HG02798 (cell line): ENCODE results near the gene ARHGEF9.
A peak's percentile ranks its signal among the peaks of the same experiment; 100 is the strongest.
"Not testable (repeated sequence)": the region's sequence is repeated elsewhere in the genome, so short reads cannot be mapped to it uniquely, and the experiment has no call there.

Source experiments
- ATAC-seq: cut with Tn5 transposase; IDR thresholded peaks from one replicate; pipeline ENCODE4 v1.9.1; 2021; ENCODE audit warnings: mild to moderate bottlenecking; ENCODE audit not compliant: unreplicated experiment, poor library complexity

The ARHGEF9 gene

DNA sequence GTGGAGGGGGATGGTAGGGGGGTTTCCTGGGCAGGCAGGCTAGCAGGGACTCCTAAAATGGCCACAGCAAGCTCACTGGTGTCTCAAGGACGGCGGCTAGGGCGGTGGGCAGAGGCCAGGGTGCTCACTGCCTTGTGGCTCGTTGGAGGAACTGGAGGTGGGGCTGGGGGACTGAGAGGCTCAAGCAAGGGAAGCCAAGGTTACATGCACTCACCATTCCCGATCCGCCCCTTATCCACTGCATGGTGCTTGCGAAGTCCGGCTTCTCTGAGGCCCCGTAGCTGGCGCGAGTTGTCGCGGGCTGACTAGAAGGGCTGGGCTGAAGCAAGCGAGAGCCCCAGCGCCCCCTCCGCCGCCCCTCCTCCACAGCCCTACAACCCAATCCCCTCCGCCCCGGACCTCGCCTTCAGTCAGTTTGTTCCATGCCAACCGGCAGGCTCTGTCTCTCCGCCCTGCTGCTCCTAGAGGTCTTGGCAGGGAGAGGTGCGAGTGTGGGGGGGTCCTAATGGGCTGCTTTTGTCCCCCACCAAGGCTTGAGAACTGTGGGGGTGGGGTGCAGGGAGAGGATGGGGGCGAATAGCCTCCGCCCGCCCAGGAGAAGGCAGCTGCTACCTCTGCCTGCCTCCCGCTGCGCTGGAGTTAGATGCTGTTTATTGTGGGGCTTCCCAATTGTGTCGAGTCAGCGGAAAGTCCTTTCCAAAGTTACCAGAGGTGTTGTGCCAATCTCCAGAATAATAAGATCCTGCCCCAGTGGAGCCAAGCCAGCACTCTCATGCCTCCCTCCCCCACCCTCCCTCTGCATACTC is at the start of gene ARHGEF9:
ARHGEF9 (minus strand) TSS at position 313 of the 806 bp plus-strand sequence; CDS start at position 244, 69 bp downstream.
- no peak for ATAC-seq

DNA sequence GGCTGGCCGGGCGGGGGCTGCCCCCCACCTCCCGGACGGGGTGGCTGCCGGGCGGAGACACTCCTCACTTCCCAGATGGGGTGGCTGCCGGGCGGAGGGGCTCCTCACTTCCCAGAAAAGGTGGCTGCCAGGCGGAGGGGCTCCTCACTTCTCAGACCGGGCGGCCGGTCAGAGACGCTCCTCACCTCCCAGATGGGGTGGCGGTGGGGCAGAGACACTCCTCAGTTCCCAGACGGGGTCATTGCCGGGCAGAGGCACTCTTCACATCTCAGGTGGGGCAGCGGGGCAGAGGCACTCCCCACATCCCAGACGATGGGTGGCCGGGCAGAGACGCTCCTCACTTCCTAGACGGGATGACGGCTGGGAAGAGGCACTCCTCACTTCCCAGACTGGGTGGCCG is 40.4 kb upstream of the ARHGEF9 start:
- not testable (repeated sequence) for ATAC-seq

DNA sequence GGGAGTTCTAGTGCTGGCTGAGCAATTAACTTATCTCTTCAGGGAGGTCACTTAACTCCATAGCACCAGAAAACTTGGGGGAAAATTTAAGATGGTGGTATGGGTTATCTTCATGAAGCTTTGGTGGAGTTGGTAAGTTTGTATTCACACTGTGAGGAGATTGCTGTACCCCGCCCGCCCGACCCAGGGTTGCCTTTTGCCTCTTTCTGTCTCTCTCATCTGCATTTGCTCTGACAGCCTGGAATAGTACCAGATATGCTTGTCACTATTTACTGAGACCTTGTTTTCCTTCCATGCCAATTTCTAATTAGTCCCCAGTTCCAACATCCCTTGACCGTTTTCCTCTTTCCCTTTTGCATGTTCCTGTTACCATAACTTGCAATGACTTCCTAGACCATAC is 33.1 kb upstream of the ARHGEF9 start:
- no peak for ATAC-seq

DNA sequence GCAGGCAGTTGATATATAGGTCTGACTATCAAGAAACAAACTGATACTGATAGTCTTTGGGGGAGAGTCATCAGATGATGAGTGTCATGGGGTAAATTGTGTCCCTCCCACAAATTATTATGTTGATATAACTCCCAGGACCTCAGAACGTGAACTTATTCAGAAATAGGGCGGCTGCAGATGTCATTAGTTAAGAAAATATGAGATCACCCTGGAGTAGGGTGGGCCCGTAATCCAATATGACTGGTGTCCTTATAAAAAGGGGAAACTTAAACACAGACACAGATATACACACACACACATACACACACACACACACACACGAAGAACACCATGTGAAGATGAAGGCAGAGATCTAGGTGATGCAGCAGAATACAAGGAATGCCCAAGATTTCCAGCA is 32.7 kb upstream of the ARHGEF9 start:
- no peak for ATAC-seq

DNA sequence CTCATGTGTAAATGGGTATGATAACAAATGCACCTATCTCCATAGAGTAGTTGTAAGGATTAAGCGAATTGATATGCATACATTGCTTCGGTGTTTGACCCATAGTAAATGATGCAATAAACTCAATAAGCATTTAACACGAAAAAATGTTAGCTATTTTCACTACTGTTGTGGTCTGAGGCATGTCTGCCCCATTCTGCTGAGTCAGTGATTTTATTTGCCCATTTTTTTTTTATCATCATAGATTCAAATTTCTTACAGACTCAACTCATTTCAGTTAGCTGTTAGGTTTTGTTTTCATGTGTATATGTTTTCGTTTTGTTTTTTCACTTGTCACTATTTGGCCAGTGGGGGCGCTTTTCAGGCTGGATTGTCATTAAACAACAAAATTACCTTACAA is 27.8 kb upstream of the ARHGEF9 start:
- ATAC-seq, result no peak

DNA sequence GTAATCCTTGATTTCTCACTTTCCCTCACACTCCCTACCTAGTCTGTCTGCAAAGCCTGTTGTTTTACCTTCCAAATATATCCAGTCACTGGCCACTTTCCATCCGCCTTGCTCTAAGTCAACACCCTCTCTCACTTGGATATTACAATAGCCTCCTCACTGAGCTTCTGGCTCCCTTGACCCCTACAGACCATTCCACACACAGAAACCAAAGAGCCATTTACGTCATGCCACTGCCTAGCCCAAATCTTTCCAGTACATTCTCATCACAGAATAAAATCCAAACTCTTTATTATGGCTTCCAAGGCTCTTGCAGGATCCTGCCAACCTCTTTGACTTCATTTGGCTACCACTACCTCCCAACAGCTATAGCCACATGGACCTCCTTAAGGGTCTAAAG is 25.7 kb upstream of the ARHGEF9 start:
- no peak for ATAC-seq

DNA sequence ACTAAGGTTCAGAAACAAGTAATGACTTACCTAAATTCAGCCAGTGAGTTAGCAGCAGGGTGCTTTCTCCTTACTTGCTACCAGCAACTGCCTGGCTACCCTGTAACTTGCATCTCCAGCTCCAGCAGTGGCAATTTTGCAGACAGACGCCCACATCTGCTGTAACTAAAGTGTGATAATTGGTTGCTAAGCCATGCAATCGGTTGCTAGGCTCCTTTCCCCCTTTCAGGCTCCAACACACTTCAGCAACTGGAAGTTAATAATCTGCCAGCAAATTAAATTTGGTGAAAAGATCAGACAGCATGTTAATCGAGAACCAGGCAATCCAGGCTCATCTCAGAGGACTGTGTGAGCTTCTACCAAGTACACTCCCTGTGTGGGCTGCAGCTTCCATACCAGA is 24.2 kb upstream of the ARHGEF9 start:
- no peak for ATAC-seq

DNA sequence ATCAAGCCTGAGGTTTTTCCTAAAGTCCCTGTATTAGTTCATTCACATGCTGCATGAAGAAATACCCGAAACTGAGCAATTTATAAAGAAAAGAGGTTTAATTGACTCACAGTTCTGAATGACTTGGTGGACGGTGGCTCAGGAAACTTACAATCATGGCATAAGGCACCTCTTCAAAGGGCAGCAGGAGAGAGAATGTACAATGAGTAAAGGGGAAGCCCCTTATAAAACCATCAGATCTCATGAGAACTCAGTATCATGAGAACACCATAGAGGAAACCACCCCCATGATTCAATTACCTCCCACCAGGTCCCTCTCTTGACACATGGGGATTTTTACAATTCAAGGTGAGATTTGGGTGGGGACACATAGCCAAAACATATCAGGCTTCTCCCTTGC is 10.4 kb upstream of the ARHGEF9 start:
- not testable (repeated sequence) for ATAC-seq

DNA sequence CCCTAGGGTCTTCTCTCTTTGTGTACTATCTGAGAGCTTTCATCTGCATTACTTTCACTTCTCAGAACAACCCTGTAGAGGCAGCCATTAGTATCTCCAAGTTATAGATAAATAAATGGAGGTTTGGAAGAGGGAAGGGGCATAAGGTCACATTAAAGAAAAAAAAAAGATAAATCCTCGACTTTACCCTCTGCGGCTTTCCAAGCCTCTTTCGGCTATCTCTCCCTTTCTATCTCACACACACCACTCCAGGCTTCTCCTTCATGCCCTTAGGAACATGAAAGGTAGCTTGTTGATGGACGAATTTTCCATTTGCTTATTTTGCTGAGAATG is 660 bp upstream of the ARHGEF9 start:
- no peak for ATAC-seq

DNA sequence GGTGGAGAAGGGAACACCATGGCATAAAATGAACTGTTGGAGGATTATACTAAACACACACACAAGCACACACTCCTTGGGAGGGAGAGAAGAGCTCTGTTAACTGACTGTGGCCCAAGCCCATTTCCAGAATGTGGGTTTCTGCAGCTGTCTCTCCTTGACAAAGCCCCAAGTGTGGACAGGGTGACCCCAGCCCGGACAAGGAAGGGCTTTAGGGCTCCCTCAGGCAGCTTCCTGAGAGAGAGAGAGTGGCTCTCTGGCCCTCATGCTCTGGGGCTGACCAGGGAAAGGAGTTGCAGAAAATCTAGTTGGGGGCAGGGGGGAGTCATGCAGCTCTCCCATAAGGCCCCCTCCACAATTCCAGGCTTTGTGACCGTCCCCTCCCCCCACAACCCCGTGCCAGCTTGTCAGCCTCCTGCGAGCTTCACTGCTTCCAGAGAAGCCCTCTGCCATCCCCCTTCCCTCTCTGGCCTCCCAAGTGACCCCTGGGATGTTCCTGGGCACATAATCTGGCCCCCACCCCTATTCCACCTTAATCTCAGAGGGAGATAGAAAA is 590 bp downstream of the ARHGEF9 start:
- no peak for ATAC-seq

DNA sequence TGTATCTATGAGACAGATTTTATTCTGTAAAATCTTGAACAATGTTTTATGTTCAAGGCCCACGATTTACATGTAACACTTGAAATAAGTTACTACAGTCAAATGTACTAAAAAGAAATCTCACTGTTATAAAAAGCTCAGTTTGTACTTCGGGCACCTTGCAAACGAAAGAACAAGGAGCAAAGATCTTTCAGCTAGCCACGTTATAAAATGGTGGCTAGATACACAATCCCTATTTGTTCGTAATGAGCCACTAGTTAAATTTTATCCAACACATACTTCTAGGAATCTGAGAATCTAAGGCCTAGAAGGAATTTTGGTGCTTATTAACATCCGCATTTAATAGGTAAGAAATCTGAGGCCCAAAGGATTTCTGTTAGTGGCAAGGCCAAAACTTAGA is 2.5 kb downstream of the ARHGEF9 start:
- ATAC-seq, result no peak

DNA sequence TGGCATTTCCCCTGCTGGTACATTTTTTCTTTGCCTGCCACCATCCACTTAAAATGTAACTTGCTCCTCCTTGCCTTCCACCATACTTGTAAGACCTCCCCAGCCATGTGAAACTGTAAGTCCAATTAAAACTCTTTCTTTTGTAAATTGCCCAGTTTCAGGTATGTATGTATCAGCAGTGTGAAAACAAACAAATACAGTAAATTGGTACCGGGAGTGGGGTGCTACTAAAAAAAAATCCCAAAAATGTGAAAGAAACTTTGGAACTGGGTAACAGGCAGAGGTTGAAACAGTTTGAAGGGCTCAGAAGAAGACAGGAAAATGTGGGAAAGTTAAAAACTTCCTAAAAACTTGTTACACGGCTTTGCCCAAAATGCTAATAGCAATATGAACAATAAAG is 16.3 kb downstream of the ARHGEF9 start:
- ATAC-seq, result no peak

DNA sequence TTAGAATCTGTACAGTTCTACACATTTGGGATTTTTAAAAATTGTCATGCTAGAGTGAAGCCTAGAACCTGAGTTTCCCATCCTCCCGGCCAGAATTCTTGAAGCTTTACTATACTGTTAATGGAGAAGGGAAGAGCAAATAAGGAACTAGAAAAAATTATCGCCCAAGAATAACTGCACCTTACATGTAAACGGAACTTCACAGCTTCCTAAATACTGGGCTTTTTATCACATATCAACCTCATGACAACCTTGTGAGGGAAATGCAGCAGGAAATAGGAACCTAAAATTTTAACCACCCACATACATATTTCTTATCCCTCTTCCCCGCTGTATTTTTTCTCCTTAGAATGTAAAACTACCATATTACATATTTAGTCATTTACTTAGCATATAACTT is 19.3 kb downstream of the ARHGEF9 start:
- no peak for ATAC-seq

DNA sequence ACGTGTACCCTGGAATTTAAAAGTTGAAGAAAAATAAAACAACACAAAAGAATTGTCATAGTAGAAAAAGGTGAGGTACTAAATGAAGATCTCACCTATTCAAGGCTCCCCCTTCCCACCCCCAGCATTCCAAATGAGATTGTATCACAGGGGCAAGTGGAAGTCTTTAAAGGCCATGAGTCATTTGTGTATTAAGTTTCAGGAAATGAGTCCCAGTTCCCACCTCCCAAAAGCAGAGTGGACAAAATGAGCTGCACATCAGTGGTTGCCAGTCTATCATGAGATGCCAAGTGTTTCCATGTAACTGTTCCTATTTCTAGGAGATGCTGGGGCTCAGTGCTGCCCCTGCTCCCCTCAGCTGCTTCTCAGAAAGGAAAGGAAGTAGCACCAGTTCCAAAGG is 20.1 kb downstream of the ARHGEF9 start:
- ATAC-seq, result no peak

DNA sequence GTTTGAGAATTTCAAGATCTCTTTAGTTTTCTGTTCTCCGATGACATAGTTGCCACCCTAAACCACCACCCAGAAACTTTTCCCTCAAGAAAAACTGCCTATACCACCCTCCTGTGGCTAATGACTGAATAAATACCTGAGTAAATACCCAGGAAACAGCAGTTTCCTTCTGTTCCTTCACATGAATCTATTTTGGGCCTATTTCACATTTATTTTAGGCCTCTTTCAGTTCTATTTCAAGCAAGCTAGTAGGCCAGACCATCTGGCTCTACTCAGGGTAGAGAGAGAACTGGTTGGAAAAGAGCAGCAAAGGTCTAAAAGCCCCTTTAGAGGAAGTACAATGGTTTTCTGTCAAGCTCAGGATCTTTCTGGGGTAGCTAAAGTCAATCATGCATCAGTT is 23.4 kb downstream of the ARHGEF9 start:
- ATAC-seq, result peak; percentile 75

DNA sequence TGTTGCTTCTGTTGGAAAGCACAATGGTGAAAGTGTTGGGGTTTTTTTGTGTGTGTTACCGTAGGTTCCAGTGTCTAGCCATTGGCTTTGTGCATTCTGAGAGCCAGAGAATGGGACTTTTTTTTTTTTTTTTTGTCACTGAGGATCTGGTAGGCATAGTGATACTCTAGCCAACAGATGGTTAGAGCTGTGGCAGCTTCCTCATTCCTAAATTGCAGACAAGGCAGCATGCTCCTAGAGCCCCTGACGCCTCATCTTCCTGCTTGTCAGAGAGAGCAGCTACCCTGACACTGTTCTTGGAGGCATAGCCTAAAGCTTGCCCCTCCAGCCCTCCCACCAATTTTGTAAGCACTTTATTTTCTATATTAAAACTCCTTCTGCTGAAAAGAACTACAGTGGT is 27.0 kb downstream of the ARHGEF9 start:
- ATAC-seq, result no peak

DNA sequence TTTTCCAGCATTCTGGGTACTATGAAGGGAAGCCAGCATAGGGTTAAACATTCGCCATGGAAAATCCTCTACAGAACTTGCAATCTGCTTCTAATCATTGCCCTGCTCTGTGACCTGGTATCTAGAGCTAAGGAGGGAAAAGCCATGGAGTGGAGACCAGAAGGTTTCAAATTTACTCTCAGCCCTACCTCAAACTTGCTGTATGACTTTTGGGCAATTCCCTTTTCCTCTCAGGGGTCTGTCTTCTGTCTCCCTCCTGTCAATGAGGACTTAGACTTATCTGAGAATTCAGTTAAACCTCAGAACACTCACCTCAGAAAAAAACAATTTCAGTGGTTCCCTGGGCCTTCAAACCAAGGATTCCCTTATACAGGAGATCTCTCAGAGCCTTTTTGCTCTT is 29.1 kb downstream of the ARHGEF9 start:
- ATAC-seq, result peak; percentile 24

DNA sequence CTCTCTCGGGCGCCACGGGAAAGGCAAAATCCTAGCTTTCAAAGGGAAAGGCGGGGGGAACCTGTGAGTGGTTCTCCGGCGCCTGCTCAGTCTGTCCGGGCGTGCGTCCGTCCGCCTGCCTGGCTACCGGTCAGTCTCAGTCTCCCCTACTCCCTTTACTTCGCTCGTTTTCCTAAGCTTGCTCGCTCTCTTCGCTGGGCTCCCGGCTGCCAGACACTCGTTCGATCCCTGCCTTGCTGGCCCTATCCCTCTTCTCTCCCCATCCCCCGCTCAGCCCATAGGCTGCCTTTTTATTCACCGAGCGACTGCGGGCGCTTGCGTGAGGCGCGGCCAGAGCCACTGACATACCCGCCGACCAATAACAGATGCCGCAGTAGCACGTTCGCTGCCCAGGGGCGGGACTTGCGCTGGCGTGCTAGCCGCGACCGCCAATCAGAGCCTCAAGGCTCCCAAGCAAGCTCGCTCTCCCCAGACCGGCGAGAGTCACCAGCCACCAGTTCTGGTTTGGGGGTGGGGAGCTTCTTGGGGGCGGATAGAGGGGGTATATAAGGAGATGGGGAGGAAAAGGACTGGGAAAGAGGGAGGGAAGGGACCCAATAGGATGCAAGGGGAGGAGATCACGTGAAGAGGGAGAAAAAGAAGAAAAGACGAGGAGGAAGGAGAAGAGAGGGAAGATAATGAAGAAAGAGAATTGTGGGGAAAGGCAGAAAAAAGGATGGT is 30.0 kb downstream of the ARHGEF9 start:
- ATAC-seq, result peak; percentile 98

DNA sequence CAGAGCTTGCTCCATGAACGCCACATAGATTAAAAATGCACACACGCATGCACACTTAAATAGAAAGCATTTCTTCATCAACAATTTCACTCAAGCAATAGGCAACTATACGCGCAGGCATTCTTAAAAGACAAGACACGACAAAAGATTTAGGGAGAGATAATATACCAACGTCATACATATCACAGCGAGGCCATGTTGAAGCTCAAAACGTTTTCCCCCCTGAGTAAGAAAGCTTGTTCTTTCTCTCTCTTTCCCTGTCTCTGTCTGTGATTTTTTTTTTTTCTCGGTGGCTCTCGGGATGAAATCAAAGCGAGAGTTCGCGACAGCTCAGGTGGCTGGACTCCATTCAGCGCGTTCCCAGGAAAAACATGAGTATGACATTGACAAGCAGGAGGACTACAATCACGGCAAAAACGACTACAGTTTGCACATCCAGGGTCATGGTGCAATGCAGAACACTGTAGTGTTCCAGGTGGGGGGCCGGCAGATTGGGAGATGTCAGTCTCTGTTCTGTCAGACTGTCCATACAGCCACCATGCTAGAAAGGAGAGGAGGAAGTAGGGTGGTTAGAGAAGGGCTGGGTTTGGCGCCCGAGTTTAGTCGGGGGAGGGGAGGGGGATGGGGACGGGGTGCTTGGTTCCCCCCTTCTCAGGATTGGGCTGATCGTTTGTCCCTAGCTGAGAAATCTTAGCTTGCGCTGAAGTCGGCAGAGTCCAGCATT is 30.7 kb downstream of the ARHGEF9 start:
- ATAC-seq, result peak; percentile 25

DNA sequence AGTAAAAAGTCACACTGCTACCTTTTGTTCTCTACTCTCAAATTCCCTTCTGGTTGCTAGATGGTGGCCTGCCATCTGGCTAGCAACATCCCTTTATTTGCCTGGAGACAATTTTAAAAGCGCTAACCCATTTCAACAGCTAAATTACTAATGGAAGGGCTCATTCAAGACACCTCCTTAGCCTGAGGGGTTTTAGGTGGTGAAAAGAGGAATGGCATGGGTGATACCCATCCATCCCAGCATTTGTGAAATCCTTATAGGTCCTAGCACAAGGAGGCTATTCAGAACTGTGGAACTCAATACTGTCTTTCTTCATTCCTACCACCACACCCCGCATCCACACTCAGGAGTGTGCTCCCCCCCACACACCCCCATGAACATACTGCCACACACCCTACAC is 33.5 kb downstream of the ARHGEF9 start:
- no peak for ATAC-seq

DNA sequence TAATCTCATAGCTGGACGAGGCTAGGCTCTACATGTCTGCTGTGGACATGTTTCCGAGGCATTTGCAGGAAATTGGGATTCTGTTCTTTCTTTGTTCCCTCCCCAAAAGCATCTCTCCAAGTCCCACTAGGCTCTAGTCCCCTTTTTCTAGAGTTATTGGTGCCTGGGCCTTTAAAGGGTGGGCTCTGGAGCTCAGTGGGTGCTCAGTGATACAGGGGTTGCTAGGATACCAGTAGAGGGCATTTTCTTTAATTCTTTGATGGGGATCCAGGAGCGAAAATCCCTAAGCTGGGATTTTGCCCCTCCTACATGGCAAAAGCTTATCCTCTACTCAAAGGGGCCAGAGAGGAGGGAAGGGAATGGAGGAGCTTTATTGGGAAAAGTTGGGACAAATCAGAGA is 34.2 kb downstream of the ARHGEF9 start:
- no peak for ATAC-seq
